Neuronal stem cell (in vitro differentiated cells): ENCODE results near the gene TMEM37.

Experiments
- DNase-seq: peaks from one replicate; pipeline ENCODE4 v3.0.0-alpha.2; 2013; ENCODE audit warnings: low spot score
- H2AFZ ChIP-seq: one replicate; pipeline ENCODE4 v1.6.1; 2013; ENCODE audit warnings: mild to moderate bottlenecking, low read length, inconsistent platforms
- H2AK5ac ChIP-seq: 2 replicates; pipeline ENCODE4 v1.6.1; 2013; ENCODE audit warnings: low read depth, mild to moderate bottlenecking, inconsistent platforms, low read length, moderate library complexity, mixed read lengths
- H2BK120ac ChIP-seq: 2 replicates; pipeline ENCODE4 v1.6.1; 2013; ENCODE audit warnings: low read depth, mild to moderate bottlenecking, inconsistent platforms, low read length, moderate library complexity, mixed read lengths
- H2BK12ac ChIP-seq: one replicate; pipeline ENCODE4 v1.6.1; 2013; ENCODE audit warnings: low read length, inconsistent platforms
- H2BK15ac ChIP-seq: 2 replicates; pipeline ENCODE4 v1.6.1; 2013; ENCODE audit warnings: mild to moderate bottlenecking, low read length, inconsistent platforms, mixed read lengths
- H2BK5ac ChIP-seq: one replicate; pipeline ENCODE4 v1.6.1; 2013; ENCODE audit warnings: inconsistent platforms, mild to moderate bottlenecking, low read length, moderate library complexity
- H3K14ac ChIP-seq: one replicate; pipeline ENCODE4 v1.6.1; 2013; ENCODE audit warnings: low read length, inconsistent platforms
- H3K18ac ChIP-seq: 2 replicates; pipeline ENCODE4 v1.6.1; 2013; ENCODE audit warnings: low read length, inconsistent platforms
- H3K23ac ChIP-seq: 2 replicates; pipeline ENCODE4 v1.6.1; 2013; ENCODE audit warnings: low read depth, mild to moderate bottlenecking, mixed read lengths, low read length, inconsistent platforms; ENCODE audit not compliant: poor library complexity
- H3K27ac ChIP-seq: replicated peaks from 3 replicates; pipeline ENCODE4 v1.5.1; 2013; ENCODE audit warnings: low read length, inconsistent platforms
- H3K27me3 ChIP-seq, 3 experiments: 2 replicates each; pipeline ENCODE4 v1.6.1; 2013; ENCODE audit warnings: low read length in 3 of 3, mild to moderate bottlenecking in 2 of 3, inconsistent platforms in 1 of 3, low read depth in 1 of 3, mixed read lengths in 1 of 3, moderate library complexity in 1 of 3; ENCODE audit not compliant: control insufficient read depth in 3 of 3, insufficient read depth in 3 of 3
- H3K36me3 ChIP-seq, 2 donors: replicated peaks in 1 of 2; 2 replicates each; pipeline ENCODE4 v1.6.1; 2013; ENCODE audit warnings: low read length in 2 of 2; ENCODE audit not compliant: control insufficient read depth in 2 of 2, insufficient read depth in 2 of 2
- H3K4ac ChIP-seq: 2 replicates; pipeline ENCODE4 v1.6.1; 2013; ENCODE audit warnings: inconsistent platforms, mild to moderate bottlenecking, low read length, moderate library complexity
- H3K4me1 ChIP-seq, 2 donors: 1 replicate in 1 of 2; 2 replicates in 1 of 2; pipeline ENCODE4 v1.6.1; 2013; ENCODE audit warnings: low read length in 2 of 2, low read depth in 1 of 2; ENCODE audit not compliant: control insufficient read depth in 2 of 2, insufficient read depth in 1 of 2
- H3K4me2 ChIP-seq: one replicate; pipeline ENCODE4 v1.6.1; 2013; ENCODE audit warnings: mild to moderate bottlenecking, low read length, inconsistent platforms; ENCODE audit not compliant: insufficient read depth, poor library complexity, severe bottlenecking
- H3K4me3 ChIP-seq, 2 donors: 2 replicates each; pipeline ENCODE4 v1.5.1; 2013; ENCODE audit warnings: low read length in 2 of 2, mild to moderate bottlenecking in 2 of 2, inconsistent platforms in 1 of 2, moderate library complexity in 1 of 2
- H3K79me1 ChIP-seq: one replicate; pipeline ENCODE4 v1.6.1; 2013; ENCODE audit warnings: low read depth, mild to moderate bottlenecking, inconsistent platforms, low read length, moderate library complexity
- H3K9ac ChIP-seq: one replicate; pipeline ENCODE4 v1.6.1; 2013; ENCODE audit warnings: mild to moderate bottlenecking, low read depth, low read length, inconsistent platforms; ENCODE audit not compliant: poor library complexity
- H3K9me3 ChIP-seq, 2 donors: replicated peaks in 1 of 2; 2 replicates each; pipeline versions ENCODE3 to v1.6.1; 2013; ENCODE audit warnings: low read length in 2 of 2, mild to moderate bottlenecking in 2 of 2, inconsistent platforms in 1 of 2, low read depth in 1 of 2, mixed read lengths in 1 of 2, moderate library complexity in 1 of 2; ENCODE audit not compliant: control insufficient read depth in 2 of 2, insufficient read depth in 1 of 2
- H4K8ac ChIP-seq: one replicate; pipeline ENCODE4 v1.6.1; 2013; ENCODE audit warnings: low read depth, mild to moderate bottlenecking, inconsistent platforms, low read length, moderate library complexity
- H4K91ac ChIP-seq: one replicate; pipeline ENCODE4 v1.6.1; 2013; ENCODE audit warnings: low read length, low read depth, mild to moderate bottlenecking, inconsistent platforms; ENCODE audit not compliant: poor library complexity
- WGBS, 2 donors: extraction: QIAGEN DNeasy Blood & Tissue Kit; methylation state at CpG; one replicate each; pipeline ENCODE4 v1.1.7; 2013; ENCODE audit warnings: missing lambda C conversion rate in 2 of 2, mixed read lengths in 1 of 2; ENCODE audit not compliant: insufficient read length in 2 of 2, insufficient replicate concordance in 1 of 2; ENCODE audit errors: extremely low coverage in 2 of 2; 5-methylcytosine and 5-hydroxymethylcytosine counted together

The TMEM37 gene

GRCh38 chr2:119423108-119423444 lies 8.6 kb upstream of the TMEM37 start:
- DNase-seq = no peak
- Histone ChIP-seq H4K8ac (no peak overlapping the region), H3K4me3 (no peak overlapping the region), H3K18ac (no peak overlapping the region), H3K36me3 (no peaks in the 10 kb centered on the region), H3K27me3 (peaks cover 0 to 22% (median 0%) of the 10 kb centered on the region in 3 experiments), H2BK5ac (no peak overlapping the region), H3K4me2 (no peak overlapping the region), H3K9me3 (peaks cover 7 to 11% of the 10 kb centered on the region in 2 donors), H3K14ac (no peak overlapping the region), H3K4me1 (peaks cover 0 to 3% of the 10 kb centered on the region in 2 donors), H2BK120ac (no peak overlapping the region), H4K91ac (no peak overlapping the region), H3K4ac (no peak overlapping the region), H2BK12ac (no peak overlapping the region), H2AFZ (no peak overlapping the region), H3K23ac (no peak overlapping the region), H3K27ac (no peak overlapping the region), H3K9ac (no peak overlapping the region), H3K79me1 (no peaks in the 10 kb centered on the region), H2AK5ac (no peak overlapping the region), H2BK15ac (no peak overlapping the region)
- no CpG with 5 or more reads among the region's 2 CpGs for WGBS, 2 donors

- H4K91ac ChIP-seq = no peak overlapping the region
- H3K4me1 ChIP-seq = peaks cover 0 to 5% of the 10 kb centered on the region in 2 donors
- H2BK12ac ChIP-seq = no peak overlapping the region
- WGBS, 2 donors = no CpG with 5 or more reads among the region's 2 CpGs
- no peak overlapping the region for H4K8ac ChIP-seq
- H3K14ac ChIP-seq = no peak overlapping the region
- H3K4ac ChIP-seq = no peak overlapping the region
- no peak overlapping the region for H3K4me3 ChIP-seq
- no peak overlapping the region for H3K18ac ChIP-seq
- H3K23ac ChIP-seq = no peak overlapping the region
- H3K9me3 ChIP-seq = peaks cover 7 to 11% of the 10 kb centered on the region in 2 donors
- no peaks in the 10 kb centered on the region for H3K36me3 ChIP-seq
- no peaks in the 10 kb centered on the region for H3K79me1 ChIP-seq
- no peak overlapping the region for H3K9ac ChIP-seq
- H2AFZ ChIP-seq = no peak overlapping the region
- DNase-seq = no peak
- H2BK5ac ChIP-seq = no peak overlapping the region
- no peak overlapping the region for H2AK5ac ChIP-seq
- no peak overlapping the region for H3K27ac ChIP-seq
- H2BK15ac ChIP-seq = no peak overlapping the region
- H2BK120ac ChIP-seq = no peak overlapping the region
- H3K4me2 ChIP-seq = no peak overlapping the region
- peaks cover 0 to 22% (median 0%) of the 10 kb centered on the region in 3 experiments for H3K27me3 ChIP-seq
Observed at GRCh38 chr2:119423811-119424210, 7.8 kb upstream of the TMEM37 start.

- peaks cover 0 to 25% (median 0%) of the 10 kb centered on the region in 3 experiments for H3K27me3 ChIP-seq
- H3K14ac ChIP-seq = no peak overlapping the region
- no peak overlapping the region for H3K4me2 ChIP-seq
- no peak for DNase-seq
- peaks cover 7 to 11% of the 10 kb centered on the region in 2 donors for H3K9me3 ChIP-seq
- H3K23ac ChIP-seq = peak overlapping the region; percentile 53
- H2BK15ac ChIP-seq = no peak overlapping the region
- H3K4me1 ChIP-seq = peaks cover 3 to 6% of the 10 kb centered on the region in 2 donors
- no peak overlapping the region for H2AFZ ChIP-seq
- no peak overlapping the region for H3K27ac ChIP-seq
- no CpG with 5 or more reads among the region's 10 CpGs for WGBS, 2 donors
- no peak overlapping the region for H2BK5ac ChIP-seq
- H2AK5ac ChIP-seq = peak overlapping the region; percentile 78
- no peak overlapping the region for H3K4ac ChIP-seq
- no peaks in the 10 kb centered on the region for H3K79me1 ChIP-seq
- peak overlapping the region; percentile 23 for H3K18ac ChIP-seq
- H4K91ac ChIP-seq = no peak overlapping the region
- H3K9ac ChIP-seq = no peak overlapping the region
- H2BK12ac ChIP-seq = peak overlapping the region; percentile 24
- no peak overlapping the region for H4K8ac ChIP-seq
- H2BK120ac ChIP-seq = no peak overlapping the region
- no peak overlapping the region for H3K4me3 ChIP-seq
- no peaks in the 10 kb centered on the region for H3K36me3 ChIP-seq
Observed at GRCh38 chr2:119424284-119425118, 7.2 kb upstream of the TMEM37 start.

GRCh38 chr2:119425119-119425405 lies 6.6 kb upstream of the TMEM37 start:
- no peak overlapping the region for H3K4ac ChIP-seq
- H3K27me3 ChIP-seq = peaks cover 0 to 30% (median 2%) of the 10 kb centered on the region in 3 experiments
- no CpG with 5 or more reads among the region's 1 CpG for WGBS, 2 donors
- no peak overlapping the region for H4K8ac ChIP-seq
- no peak overlapping the region for H2BK12ac ChIP-seq
- no peak overlapping the region for H3K14ac ChIP-seq
- no peak overlapping the region for H2BK5ac ChIP-seq
- no peaks in the 10 kb centered on the region for H3K79me1 ChIP-seq
- no peak overlapping the region for H2AK5ac ChIP-seq
- H3K9me3 ChIP-seq = peaks cover 7 to 11% of the 10 kb centered on the region in 2 donors
- no peak overlapping the region for H3K23ac ChIP-seq
- no peak overlapping the region for H3K4me2 ChIP-seq
- H2BK15ac ChIP-seq = no peak overlapping the region
- H4K91ac ChIP-seq = no peak overlapping the region
- no peak overlapping the region for H3K27ac ChIP-seq
- no peak for DNase-seq
- no peaks in the 10 kb centered on the region for H3K36me3 ChIP-seq
- peaks cover 3 to 5% of the 10 kb centered on the region in 2 donors for H3K4me1 ChIP-seq
- H3K4me3 ChIP-seq = no peak overlapping the region
- H2BK120ac ChIP-seq = no peak overlapping the region
- H2AFZ ChIP-seq = no peak overlapping the region
- H3K9ac ChIP-seq = no peak overlapping the region
- no peak overlapping the region for H3K18ac ChIP-seq
